Muscle of leg (tissue), 11 donors: ENCODE data around the gene TFCP2. TPM values are rescaled to one million over a fixed set of nuclear protein-coding genes. Genes with fewer than 3 reads are reported as not detected.

Experiments
- DNase-seq: peaks from one replicate; pipeline ENCODE4 v3.0.0; 2013
- H3K27ac ChIP-seq: one replicate; pipeline ENCODE4 v1.5.1; 2013; ENCODE audit warnings: mild to moderate bottlenecking, low read length, control low read depth
- H3K27me3 ChIP-seq: one replicate; pipeline ENCODE4 v1.6.1; 2013; ENCODE audit warnings: low read length; ENCODE audit not compliant: control insufficient read depth, insufficient read depth
- H3K36me3 ChIP-seq: one replicate; pipeline ENCODE4 v1.6.1; 2013; ENCODE audit warnings: low read length; ENCODE audit not compliant: control insufficient read depth, insufficient read depth
- H3K4me1 ChIP-seq: one replicate; pipeline ENCODE4 v1.6.1; 2013; ENCODE audit warnings: low read length; ENCODE audit not compliant: control insufficient read depth, insufficient read depth
- H3K4me3 ChIP-seq: one replicate; pipeline ENCODE4 v1.5.1; 2013; ENCODE audit warnings: low read length, control low read depth
- H3K9me3 ChIP-seq: replicated peaks from 2 replicates; pipeline ENCODE4 v1.6.1; 2013; ENCODE audit warnings: low read depth, low read length; ENCODE audit not compliant: control insufficient read depth
- WGBS: methylation state at CpG from one replicate; pipeline ENCODE4 v1.1.5; 2013; ENCODE audit warnings: missing lambda C conversion rate; ENCODE audit not compliant: insufficient coverage; 5-methylcytosine and 5-hydroxymethylcytosine counted together
- polyA plus RNA-seq, 8 donors: library from polyadenylated mRNA; unstranded; fragments of 120-200 nt; gene quantifications; one replicate each; pipeline versions ENCODE4 v1.2.1 to v1.2.3, GENCODE V29; 2013; ENCODE audit warnings: inconsistent platforms in 1 of 8, low replicate concordance in 1 of 8; ENCODE audit not compliant: insufficient read length in 8 of 8, insufficient read depth in 1 of 8
- total RNA-seq: library from RNA; stranded (reverse); fragments of 120-200 nt; gene quantifications from one replicate; pipeline ENCODE4 v1.2.4, GENCODE V29; 2013

Gene TFCP2
- total and polyA plus RNA-seq, 9 donors: 18.3 to 50.3 (median 42.1) TPM

GRCh38 chr12:51048661-51049251 is 124.2 kb downstream of the TFCP2 start:
- 3% methylated on average over 7 of the region's 14 CpGs for WGBS
- H3K4me3 ChIP-seq: peak overlapping the region; percentile 87
- H3K36me3 ChIP-seq: peaks cover 7% of the 10 kb centered on the region
- no peaks in the 10 kb centered on the region for H3K27me3 ChIP-seq
- no peak for DNase-seq
- H3K27ac ChIP-seq: peak overlapping the region; percentile 97
- peaks cover 16% of the 10 kb centered on the region for H3K4me1 ChIP-seq
- H3K9me3 ChIP-seq: no peaks in the 10 kb centered on the region

GRCh38 chr12:51047655-51048540 is 125.0 kb downstream of the TFCP2 start, which contains the start of gene LETMD1:
Gene LETMD1, plus strand, starts transcription at chr12:51048327. Its CDS starts 30 bp downstream, at chr12:51048357.
- Histone ChIP-seq H3K4me3 (peak within 1 kb of the TSS; percentile 87), H3K27ac (peak within 1 kb of the TSS; percentile 97), H3K27me3 (no peaks in the 10 kb centered on the region), H3K4me1 (peaks cover 16% of the 10 kb centered on the region), H3K9me3 (no peaks in the 10 kb centered on the region), H3K36me3 (peaks cover 7% of the 10 kb centered on the region)
- WGBS: 0% methylated on average over 44 of the region's 51 CpGs
- DNase-seq: peak; percentile 100

Other genes starting within 250 kb of the TFCP2 start
- 0.44 TPM for gene HIGD1C, start 220.6 kb downstream of the TFCP2 start, total RNA-seq
- under 1 TPM in 3 of 8 donors, not detected in 5; 0.44 to 0.98 (median 0.65) TPM for gene HIGD1C, start 220.6 kb downstream of the TFCP2 start, polyA plus RNA-seq
- 23.4 TPM for gene SLC11A2, start 146.8 kb downstream of the TFCP2 start, total RNA-seq
- gene SLC11A2, start 146.8 kb downstream of the TFCP2 start, polyA plus RNA-seq: 10 to 100 TPM; 18.4 to 29.1 (median 20.7) TPM
- gene LETMD1, start 124.8 kb downstream of the TFCP2 start, total RNA-seq: 43.4 TPM
- 10 to 100 TPM; 36.7 to 66.9 (median 49.7) TPM for gene LETMD1, start 124.8 kb downstream of the TFCP2 start, polyA plus RNA-seq
- gene CSRNP2, start 89.5 kb downstream of the TFCP2 start, total RNA-seq: 16.4 TPM
- gene CSRNP2, start 89.5 kb downstream of the TFCP2 start, polyA plus RNA-seq: 10 to 100 TPM; 22.4 to 30.6 (median 24.0) TPM
- gene POU6F1, start 44.9 kb upstream of the TFCP2 start, total RNA-seq: 4.6 TPM
- 10 to 100 TPM in 1 of 8 donors, 1 to 10 TPM in 7; 6.5 to 10.3 (median 7.7) TPM for gene POU6F1, start 44.9 kb upstream of the TFCP2 start, polyA plus RNA-seq
- 46.1 TPM for gene DAZAP2, start 65.7 kb upstream of the TFCP2 start, total RNA-seq
- gene DAZAP2, start 65.7 kb upstream of the TFCP2 start, polyA plus RNA-seq: 100 to 1,000 TPM in 1 of 8 donors, 10 to 100 TPM in 7; 72.8 to 101 (median 79.1) TPM
- 3.4 TPM for gene SMAGP, start 97.3 kb upstream of the TFCP2 start, total RNA-seq
- 10 to 100 TPM in 2 of 8 donors, 1 to 10 TPM in 6; 5.2 to 14.8 (median 7.8) TPM for gene SMAGP, start 97.3 kb upstream of the TFCP2 start, polyA plus RNA-seq
- gene BIN2, start 151.0 kb upstream of the TFCP2 start, total RNA-seq: 1.8 TPM
- 1 to 10 TPM; 2.3 to 3.0 (median 2.6) TPM for gene BIN2, start 151.0 kb upstream of the TFCP2 start, polyA plus RNA-seq
- gene CELA1, start 173.5 kb upstream of the TFCP2 start, total RNA-seq: not detected
- gene CELA1, start 173.5 kb upstream of the TFCP2 start, polyA plus RNA-seq: not detected
- 0.35 TPM for gene GALNT6, start 218.3 kb upstream of the TFCP2 start, total RNA-seq
- gene GALNT6, start 218.3 kb upstream of the TFCP2 start, polyA plus RNA-seq: 1 to 10 TPM in 2 of 8 donors, under 1 TPM in 6; 0.32 to 1.1 (median 0.54) TPM